Gastroesophageal sphincter (tissue), 3 donors: ENCODE data around the gene TUBAL3.

ENCODE experiments used
- CTCF ChIP-seq, 4 experiments: fragments of 200-600 bp in 2 of 4; fragments of 450-650 bp in 2 of 4; sonication (generic) in 1 of 4; IDR thresholded peaks; one replicate each; pipeline ENCODE4 v1.5.1; 2017 to 2019; ENCODE audit warnings: antibody characterized with exemption in 4 of 4, mild to moderate bottlenecking in 2 of 4, moderate library complexity in 2 of 4
- EP300 ChIP-seq: sonication (generic); formaldehyde crosslinking; IDR thresholded peaks from one replicate; pipeline ENCODE4 v1.6.1; 2017; ENCODE audit warnings: antibody characterized with exemption, mild to moderate bottlenecking
- POLR2A ChIP-seq, 2 donors: fragments of 450-650 bp; IDR thresholded peaks; one replicate each; pipeline ENCODE4 v1.6.1; 2017; ENCODE audit warnings: antibody characterized with exemption in 2 of 2, mild to moderate bottlenecking in 2 of 2, moderate library complexity in 1 of 2
- POLR2AphosphoS5 ChIP-seq: sonication (generic); formaldehyde crosslinking; IDR thresholded peaks from one replicate; pipeline ENCODE4 v1.6.1; 2017; ENCODE audit warnings: antibody characterized with exemption

GRCh38 chr10:5435328-5435727, 30.7 kb upstream of the TUBAL3 start:
- no peak for TF ChIP-seq CTCF (IDR thresholded peaks at IDR 0.05)
- no peak for TF ChIP-seq POLR2AphosphoS5
- TF ChIP-seq POLR2A (IDR thresholded peaks at IDR 0.05) = no peak
- TF ChIP-seq EP300 = no peak
